ENCODE data around the gene ZSCAN20. TPM values are rescaled to one million over a fixed set of nuclear protein-coding genes. Genes with fewer than 3 reads are reported as not detected.
A peak's percentile ranks its signal among the peaks of the same experiment; 100 is the strongest.
"Not testable (repeated sequence)": the region's sequence is repeated elsewhere in the genome, so short reads cannot be mapped to it uniquely, and the experiment has no call there.

ZSCAN20 gene
- polyA plus RNA-seq, 6 donors from 2014 or later: 0.16 to 2.9 (median 0.69) TPM

- Mint-ChIP-seq H3K27me3 (peaks cover 0 to 22% (median under 1%) of the 10 kb centered on the region in 3 donors), H3K27ac (no peak overlapping the region), H3K36me3 (no peaks in the 10 kb centered on the region), H3K4me3 (no peak overlapping the region), H3K4me1 (no peaks in the 10 kb centered on the region), H3K9me3 (peaks cover 0 to 6% (median 0%) of the 10 kb centered on the region in 7 donors)
- ATAC-seq (ENCODE audit: low read depth in 2 of 2) (no peak), DNase-seq (no peak)
These were observed 35.7 kb downstream of the ZSCAN20 start for GRCh38 chr1:33508151-33508550.

- not testable (repeated sequence) for H3K36me3 Mint-ChIP-seq; H3K9me3 Mint-ChIP-seq; DNase-seq; H3K4me3 Mint-ChIP-seq; ATAC-seq (ENCODE audit: low read depth in 2 of 2); H3K4me1 Mint-ChIP-seq; H3K27ac Mint-ChIP-seq
- peaks cover 0 to 31% (median 5%) of the 10 kb centered on the region in 3 donors for H3K27me3 Mint-ChIP-seq
These were observed 36.8 kb downstream of the ZSCAN20 start for GRCh38 chr1:33509276-33509675.

- H3K27me3 Mint-ChIP-seq: peaks cover 5 to 46% (median 27%) of the 10 kb centered on the region in 3 donors
- DNase-seq (no peak), ATAC-seq (ENCODE audit: low read depth in 2 of 2) (no peak)
- peaks cover 0 to 6% (median 0%) of the 10 kb centered on the region in 7 donors for H3K9me3 Mint-ChIP-seq
- H3K36me3 Mint-ChIP-seq: no peaks in the 10 kb centered on the region
- peak overlapping the region in 1 of 6 donors; percentile 33 for H3K27ac Mint-ChIP-seq
- no peaks in the 10 kb centered on the region for H3K4me1 Mint-ChIP-seq
- H3K4me3 Mint-ChIP-seq: no peak overlapping the region
These were observed 40.0 kb downstream of the ZSCAN20 start for GRCh38 chr1:33512226-33513011.

- peaks cover 9 to 54% (median 34%) of the 10 kb centered on the region in 3 donors for H3K27me3 Mint-ChIP-seq
These were observed 42.7 kb downstream of the ZSCAN20 start for GRCh38 chr1:33515112-33515511.

GRCh38 chr1:33515607-33516006 is 43.2 kb downstream of the ZSCAN20 start:
- no peaks in the 10 kb centered on the region for H3K4me1 Mint-ChIP-seq
- peak overlapping the region in 1 of 8 donors; percentile 42 for H3K4me3 Mint-ChIP-seq
- H3K36me3 Mint-ChIP-seq: no peaks in the 10 kb centered on the region
- ATAC-seq (ENCODE audit: low read depth in 2 of 2) (no peak), DNase-seq (no peak)
- H3K27me3 Mint-ChIP-seq: peaks cover 9 to 54% (median 34%) of the 10 kb centered on the region in 3 donors
- H3K9me3 Mint-ChIP-seq: peaks cover 0 to 3% (median 0%) of the 10 kb centered on the region in 7 donors
- no peak overlapping the region for H3K27ac Mint-ChIP-seq

More at GRCh38 chr1:33515112-33515511, 42.7 kb downstream of the ZSCAN20 start:
- no peak for ATAC-seq (ENCODE audit: low read depth in 2 of 2)
- H3K4me3 Mint-ChIP-seq: no peak overlapping the region
- DNase-seq: no peak
- peaks cover 0 to 6% (median 0%) of the 10 kb centered on the region in 7 donors for H3K9me3 Mint-ChIP-seq
- H3K36me3 Mint-ChIP-seq: no peaks in the 10 kb centered on the region
- no peaks in the 10 kb centered on the region for H3K4me1 Mint-ChIP-seq
- H3K27ac Mint-ChIP-seq: no peak overlapping the region

- Mint-ChIP-seq H3K27me3 (peaks cover 9 to 56% (median 35%) of the 10 kb centered on the region in 3 donors), H3K4me1 (no peaks in the 10 kb centered on the region), H3K9me3 (peaks cover 0 to 3% (median 0%) of the 10 kb centered on the region in 7 donors), H3K4me3 (no peak overlapping the region), H3K27ac (no peak overlapping the region), H3K36me3 (no peaks in the 10 kb centered on the region)
- DNase-seq (no peak), ATAC-seq (ENCODE audit: low read depth in 2 of 2) (no peak)
These were observed 44.0 kb downstream of the ZSCAN20 start for GRCh38 chr1:33516428-33516827.

- Mint-ChIP-seq H3K4me1 (no peaks in the 10 kb centered on the region), H3K9me3 (peaks cover 0 to 3% (median 0%) of the 10 kb centered on the region in 7 donors), H3K36me3 (no peaks in the 10 kb centered on the region), H3K27me3 (peaks cover 9 to 60% (median 41%) of the 10 kb centered on the region in 3 donors), H3K4me3 (no peak overlapping the region), H3K27ac (no peak overlapping the region)
- ATAC-seq (ENCODE audit: low read depth in 2 of 2): no peak
- DNase-seq: no peak
These were observed 44.6 kb downstream of the ZSCAN20 start for GRCh38 chr1:33516891-33517567.

GRCh38 chr1:33517596-33518250 is 45.3 kb downstream of the ZSCAN20 start:
- H3K27me3 Mint-ChIP-seq: peaks cover 10 to 66% (median 48%) of the 10 kb centered on the region in 3 donors
- no peaks in the 10 kb centered on the region for H3K4me1 Mint-ChIP-seq
- no peak overlapping the region for H3K4me3 Mint-ChIP-seq
- H3K9me3 Mint-ChIP-seq: peaks cover 0 to 3% (median 0%) of the 10 kb centered on the region in 7 donors
- H3K36me3 Mint-ChIP-seq: no peaks in the 10 kb centered on the region
- ATAC-seq (ENCODE audit: low read depth in 2 of 2): no peak
- H3K27ac Mint-ChIP-seq: no peak overlapping the region
- no peak for DNase-seq

- no peak for ATAC-seq (ENCODE audit: low read depth in 2 of 2)
- Mint-ChIP-seq H3K4me1 (no peaks in the 10 kb centered on the region), H3K27me3 (peaks cover 17 to 68% (median 64%) of the 10 kb centered on the region in 3 donors), H3K27ac (no peak overlapping the region), H3K36me3 (no peaks in the 10 kb centered on the region), H3K9me3 (no peaks in the 10 kb centered on the region), H3K4me3 (no peak overlapping the region)
- DNase-seq: no peak
These were observed 46.9 kb downstream of the ZSCAN20 start for GRCh38 chr1:33519240-33519884.

- no peak overlapping the region for H3K4me3 Mint-ChIP-seq
- H3K4me1 Mint-ChIP-seq: no peaks in the 10 kb centered on the region
- no peaks in the 10 kb centered on the region for H3K36me3 Mint-ChIP-seq
- H3K27me3 Mint-ChIP-seq: peaks cover 29 to 60% (median 45%) of the 10 kb centered on the region in 3 donors
- H3K27ac Mint-ChIP-seq: no peak overlapping the region
- no peak for ATAC-seq (ENCODE audit: low read depth in 2 of 2)
- H3K9me3 Mint-ChIP-seq: no peaks in the 10 kb centered on the region
- DNase-seq: no peak
These were observed 52.1 kb downstream of the ZSCAN20 start for GRCh38 chr1:33524586-33524985.

- H3K27ac Mint-ChIP-seq: no peak overlapping the region
- DNase-seq: no peak
- H3K4me1 Mint-ChIP-seq: no peaks in the 10 kb centered on the region
- H3K27me3 Mint-ChIP-seq: peaks cover 34 to 41% (median 40%) of the 10 kb centered on the region in 3 donors
- no peaks in the 10 kb centered on the region for H3K36me3 Mint-ChIP-seq
- ATAC-seq (ENCODE audit: low read depth in 2 of 2): no peak
- H3K9me3 Mint-ChIP-seq: peaks cover 0 to 5% (median 0%) of the 10 kb centered on the region in 7 donors
- H3K4me3 Mint-ChIP-seq: peak overlapping the region in 1 of 8 donors; percentile 1
These were observed 55.5 kb downstream of the ZSCAN20 start for GRCh38 chr1:33527934-33528333.

- Mint-ChIP-seq H3K27ac (no peak overlapping the region), H3K27me3 (peaks cover 26 to 31% (median 31%) of the 10 kb centered on the region in 3 donors), H3K4me1 (no peaks in the 10 kb centered on the region), H3K4me3 (no peak overlapping the region), H3K9me3 (peaks cover 0 to 5% (median 0%) of the 10 kb centered on the region in 7 donors), H3K36me3 (no peaks in the 10 kb centered on the region)
- no peak for DNase-seq
- no peak for ATAC-seq (ENCODE audit: low read depth in 2 of 2)
These were observed 57.5 kb downstream of the ZSCAN20 start for GRCh38 chr1:33529957-33530356.

- no peak for DNase-seq
- no peak overlapping the region for H3K27ac Mint-ChIP-seq
- peaks cover 23 to 38% (median 31%) of the 10 kb centered on the region in 3 donors for H3K27me3 Mint-ChIP-seq
These were observed 59.8 kb downstream of the ZSCAN20 start for GRCh38 chr1:33532250-33532649.

More at GRCh38 chr1:33532250-33532649, 59.8 kb downstream of the ZSCAN20 start:
- Mint-ChIP-seq H3K36me3 (no peaks in the 10 kb centered on the region), H3K4me1 (no peaks in the 10 kb centered on the region), H3K9me3 (peaks cover 0 to 5% (median 5%) of the 10 kb centered on the region in 7 donors), H3K4me3 (no peak overlapping the region)
- ATAC-seq (ENCODE audit: low read depth in 2 of 2): no peak
